ENCODE data around the gene MAPT. TPM values are rescaled to one million over a fixed set of nuclear protein-coding genes. Genes with fewer than 3 reads are reported as not detected.

The MAPT gene
- total RNA-seq, 1 experiment from 2014 or later, result 37.5 TPM

DNA sequence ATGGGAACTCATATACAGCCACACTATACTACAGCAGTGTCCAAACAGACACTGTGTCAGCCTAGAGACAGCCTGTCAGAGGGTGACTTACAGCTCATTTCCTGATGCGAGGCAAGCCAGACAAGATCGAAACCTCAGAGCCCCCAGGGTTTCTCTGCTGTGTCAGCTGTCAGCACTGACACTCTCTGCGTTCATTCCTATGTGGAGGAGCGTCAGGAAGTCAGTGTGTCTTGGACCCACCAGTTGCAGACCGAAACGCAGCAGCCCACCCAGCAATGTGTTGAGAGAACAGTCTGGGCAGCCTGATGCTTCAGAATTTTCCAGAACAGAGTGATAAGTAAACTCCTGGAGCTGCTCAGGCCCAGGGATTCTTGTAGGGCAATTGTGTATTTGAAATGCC is 20.6 kb upstream of the MAPT start:
- H4K20me1 ChIP-seq (ENCODE audit: insufficient read depth), result no peaks in the 10 kb centered on the region
- H3K27ac ChIP-seq (ENCODE audit: low read depth, low read length), result no peak overlapping the region
- no peak for ATAC-seq
- no peak overlapping the region for H2AFZ ChIP-seq (ENCODE audit: low read depth, low read length, poor library complexity, severe bottlenecking)
- H3K9ac ChIP-seq (ENCODE audit: low read length), result no peak overlapping the region
- ChIA-PET RAD21 (ENCODE audit: low non-redundant PET in 1 of 2, low total read pairs in 2 of 2, uncharacterized antibody in 2 of 2, unreplicated experiment in 2 of 2) (no interaction called here), POLR2A (interaction anchor here (0.7 kb wide), 1 partner anchor 118 kb away, joined by 3 read pairs; no protein-coding TSS in a partner anchor), CTCF (interaction anchor here (0.7 to 0.8 kb wide), 2 partner anchors 18 to 21 kb away, joined by 3 to 4 read pairs; no protein-coding TSS in a partner anchor)
- no peaks in the 10 kb centered on the region for H3K9me3 ChIP-seq (ENCODE audit: control insufficient read depth in 1 of 2, insufficient read depth in 1 of 2, low read depth in 1 of 2, low read length in 2 of 2)
- H3K9me2 ChIP-seq (ENCODE audit: insufficient read depth), result no peaks in the 10 kb centered on the region
- no peak for DNase-seq (ENCODE audit: low read depth, low spot score)
- no peaks in the 10 kb centered on the region for H3K79me2 ChIP-seq (ENCODE audit: insufficient read depth, low read length)
- H3K4me2 ChIP-seq (ENCODE audit: low read length), result no peak overlapping the region
- H3K36me3 ChIP-seq (ENCODE audit: control insufficient read depth in 1 of 2, insufficient read depth in 2 of 2, low read length in 2 of 2), result no peaks in the 10 kb centered on the region
- TF ChIP-seq EZH2phosphoT487 (IDR thresholded peaks at IDR 0.05; ENCODE audit: borderline replicate concordance) (no peak), SIN3A (IDR thresholded peaks at IDR 0.05; ENCODE audit: low read depth) (no peak), POLR2A (IDR thresholded peaks at IDR 0.05; ENCODE audit: borderline replicate concordance, extremely low read depth, insufficient read depth, insufficient read length) (no peak), EZH2 (IDR thresholded peaks at IDR 0.05) (no peak), ZNF274 (IDR thresholded peaks at IDR 0.05; ENCODE audit: low read depth, low read length) (no peak), CBX3 (IDR thresholded peaks at IDR 0.05; ENCODE audit: low read depth) (no peak), RAD21 (IDR thresholded peaks at IDR 0.05; ENCODE audit: low read depth) (no peak), POLR2AphosphoS5 (IDR thresholded peaks at IDR 0.05; ENCODE audit: low read depth, low read length) (no peak), FOSL1 (IDR thresholded peaks at IDR 0.05; ENCODE audit: low read depth) (no peak), CEBPB (IDR thresholded peaks at IDR 0.05; ENCODE audit: low read depth) (no peak), YY1 (IDR thresholded peaks at IDR 0.05; ENCODE audit: extremely low read depth, insufficient replicate concordance, low read depth, low read length) (no peak), SRF (IDR thresholded peaks at IDR 0.05; ENCODE audit: low read depth) (no peak), EGR1 (IDR thresholded peaks at IDR 0.05; ENCODE audit: low read depth) (no peak)
- TF ChIP-seq, protein P1, sequence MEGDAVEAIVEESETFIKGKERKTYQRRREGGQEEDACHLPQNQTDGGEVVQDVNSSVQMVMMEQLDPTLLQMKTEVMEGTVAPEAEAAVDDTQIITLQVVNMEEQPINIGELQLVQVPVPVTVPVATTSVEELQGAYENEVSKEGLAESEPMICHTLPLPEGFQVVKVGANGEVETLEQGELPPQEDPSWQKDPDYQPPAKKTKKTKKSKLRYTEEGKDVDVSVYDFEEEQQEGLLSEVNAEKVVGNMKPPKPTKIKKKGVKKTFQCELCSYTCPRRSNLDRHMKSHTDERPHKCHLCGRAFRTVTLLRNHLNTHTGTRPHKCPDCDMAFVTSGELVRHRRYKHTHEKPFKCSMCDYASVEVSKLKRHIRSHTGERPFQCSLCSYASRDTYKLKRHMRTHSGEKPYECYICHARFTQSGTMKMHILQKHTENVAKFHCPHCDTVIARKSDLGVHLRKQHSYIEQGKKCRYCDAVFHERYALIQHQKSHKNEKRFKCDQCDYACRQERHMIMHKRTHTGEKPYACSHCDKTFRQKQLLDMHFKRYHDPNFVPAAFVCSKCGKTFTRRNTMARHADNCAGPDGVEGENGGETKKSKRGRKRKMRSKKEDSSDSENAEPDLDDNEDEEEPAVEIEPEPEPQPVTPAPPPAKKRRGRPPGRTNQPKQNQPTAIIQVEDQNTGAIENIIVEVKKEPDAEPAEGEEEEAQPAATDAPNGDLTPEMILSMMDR (IDR thresholded peaks at IDR 0.05 in 2 of 3, conservative IDR thresholded peaks at IDR 0.05 in 1 of 3; ENCODE audit: borderline replicate concordance in 1 of 3, insufficient read depth in 1 of 3, low read depth in 2 of 3, low read length in 2 of 3), result no peak
- TF ChIP-seq, protein P2, sequence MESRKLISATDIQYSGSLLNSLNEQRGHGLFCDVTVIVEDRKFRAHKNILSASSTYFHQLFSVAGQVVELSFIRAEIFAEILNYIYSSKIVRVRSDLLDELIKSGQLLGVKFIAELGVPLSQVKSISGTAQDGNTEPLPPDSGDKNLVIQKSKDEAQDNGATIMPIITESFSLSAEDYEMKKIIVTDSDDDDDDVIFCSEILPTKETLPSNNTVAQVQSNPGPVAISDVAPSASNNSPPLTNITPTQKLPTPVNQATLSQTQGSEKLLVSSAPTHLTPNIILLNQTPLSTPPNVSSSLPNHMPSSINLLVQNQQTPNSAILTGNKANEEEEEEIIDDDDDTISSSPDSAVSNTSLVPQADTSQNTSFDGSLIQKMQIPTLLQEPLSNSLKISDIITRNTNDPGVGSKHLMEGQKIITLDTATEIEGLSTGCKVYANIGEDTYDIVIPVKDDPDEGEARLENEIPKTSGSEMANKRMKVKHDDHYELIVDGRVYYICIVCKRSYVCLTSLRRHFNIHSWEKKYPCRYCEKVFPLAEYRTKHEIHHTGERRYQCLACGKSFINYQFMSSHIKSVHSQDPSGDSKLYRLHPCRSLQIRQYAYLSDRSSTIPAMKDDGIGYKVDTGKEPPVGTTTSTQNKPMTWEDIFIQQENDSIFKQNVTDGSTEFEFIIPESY (IDR thresholded peaks at IDR 0.05; ENCODE audit: extremely low read depth, insufficient replicate concordance, low read length), result no peak
- TF ChIP-seq, protein P3, sequence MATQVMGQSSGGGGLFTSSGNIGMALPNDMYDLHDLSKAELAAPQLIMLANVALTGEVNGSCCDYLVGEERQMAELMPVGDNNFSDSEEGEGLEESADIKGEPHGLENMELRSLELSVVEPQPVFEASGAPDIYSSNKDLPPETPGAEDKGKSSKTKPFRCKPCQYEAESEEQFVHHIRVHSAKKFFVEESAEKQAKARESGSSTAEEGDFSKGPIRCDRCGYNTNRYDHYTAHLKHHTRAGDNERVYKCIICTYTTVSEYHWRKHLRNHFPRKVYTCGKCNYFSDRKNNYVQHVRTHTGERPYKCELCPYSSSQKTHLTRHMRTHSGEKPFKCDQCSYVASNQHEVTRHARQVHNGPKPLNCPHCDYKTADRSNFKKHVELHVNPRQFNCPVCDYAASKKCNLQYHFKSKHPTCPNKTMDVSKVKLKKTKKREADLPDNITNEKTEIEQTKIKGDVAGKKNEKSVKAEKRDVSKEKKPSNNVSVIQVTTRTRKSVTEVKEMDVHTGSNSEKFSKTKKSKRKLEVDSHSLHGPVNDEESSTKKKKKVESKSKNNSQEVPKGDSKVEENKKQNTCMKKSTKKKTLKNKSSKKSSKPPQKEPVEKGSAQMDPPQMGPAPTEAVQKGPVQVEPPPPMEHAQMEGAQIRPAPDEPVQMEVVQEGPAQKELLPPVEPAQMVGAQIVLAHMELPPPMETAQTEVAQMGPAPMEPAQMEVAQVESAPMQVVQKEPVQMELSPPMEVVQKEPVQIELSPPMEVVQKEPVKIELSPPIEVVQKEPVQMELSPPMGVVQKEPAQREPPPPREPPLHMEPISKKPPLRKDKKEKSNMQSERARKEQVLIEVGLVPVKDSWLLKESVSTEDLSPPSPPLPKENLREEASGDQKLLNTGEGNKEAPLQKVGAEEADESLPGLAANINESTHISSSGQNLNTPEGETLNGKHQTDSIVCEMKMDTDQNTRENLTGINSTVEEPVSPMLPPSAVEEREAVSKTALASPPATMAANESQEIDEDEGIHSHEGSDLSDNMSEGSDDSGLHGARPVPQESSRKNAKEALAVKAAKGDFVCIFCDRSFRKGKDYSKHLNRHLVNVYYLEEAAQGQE (IDR thresholded peaks at IDR 0.05; ENCODE audit: low read depth), result no peak
- TF ChIP-seq, protein P4, sequence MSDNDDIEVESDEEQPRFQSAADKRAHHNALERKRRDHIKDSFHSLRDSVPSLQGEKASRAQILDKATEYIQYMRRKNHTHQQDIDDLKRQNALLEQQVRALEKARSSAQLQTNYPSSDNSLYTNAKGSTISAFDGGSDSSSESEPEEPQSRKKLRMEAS (IDR thresholded peaks at IDR 0.05), result no peak
- H3K4me1 ChIP-seq (ENCODE audit: control insufficient read depth in 1 of 2, insufficient read depth in 2 of 2, low read length in 2 of 2), result peaks cover 0 to 10% of the 10 kb centered on the region in 2 experiments; a peak in 2 of 4 replicates
- H3K4me3 ChIP-seq (replicated peaks in 1 of 2; ENCODE audit: low read depth in 1 of 2, low read length in 2 of 2), result no peak overlapping the region
- BruUV-seq (replicated peaks), result no TSS peak
- intact Hi-C loops (cut with micrococcal nuclease), result no loop called here
- H3K27me3 ChIP-seq (ENCODE audit: insufficient read depth, low read length), result no peaks in the 10 kb centered on the region; the same call in 1 of the 2 replicates

Measured in HCT116 (cell line).